Activated naive CD4-positive, alpha-beta T cell (primary cell): ENCODE results near the gene SBNO2.

Source experiments
- DNase-seq, 4 experiments: peaks; one replicate each; lab custom pipeline; 2025; lab: John Stamatoyannopoulos, UW

SBNO2 gene

DNA sequence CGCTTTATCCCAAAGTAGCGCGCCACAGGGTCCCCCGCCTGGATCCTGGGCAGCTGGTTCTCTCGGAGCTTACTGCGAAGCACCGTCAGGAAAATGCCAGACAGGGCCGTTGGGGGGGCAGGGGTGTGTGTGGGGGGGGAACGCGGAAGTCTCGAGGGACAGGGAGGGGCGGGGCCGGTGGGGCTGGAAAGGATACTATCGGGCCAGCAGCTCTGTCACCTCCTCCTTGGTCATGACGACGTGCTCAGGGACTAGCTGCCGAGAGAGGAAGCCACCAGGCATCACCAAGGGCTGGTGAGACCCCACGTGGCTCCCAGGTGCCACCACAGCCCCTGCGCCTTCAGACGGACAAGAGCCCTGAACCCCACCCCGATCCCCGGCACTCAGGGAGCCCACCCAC, 84.2 kb downstream of the SBNO2 start:
- DNase-seq: no peak

DNA sequence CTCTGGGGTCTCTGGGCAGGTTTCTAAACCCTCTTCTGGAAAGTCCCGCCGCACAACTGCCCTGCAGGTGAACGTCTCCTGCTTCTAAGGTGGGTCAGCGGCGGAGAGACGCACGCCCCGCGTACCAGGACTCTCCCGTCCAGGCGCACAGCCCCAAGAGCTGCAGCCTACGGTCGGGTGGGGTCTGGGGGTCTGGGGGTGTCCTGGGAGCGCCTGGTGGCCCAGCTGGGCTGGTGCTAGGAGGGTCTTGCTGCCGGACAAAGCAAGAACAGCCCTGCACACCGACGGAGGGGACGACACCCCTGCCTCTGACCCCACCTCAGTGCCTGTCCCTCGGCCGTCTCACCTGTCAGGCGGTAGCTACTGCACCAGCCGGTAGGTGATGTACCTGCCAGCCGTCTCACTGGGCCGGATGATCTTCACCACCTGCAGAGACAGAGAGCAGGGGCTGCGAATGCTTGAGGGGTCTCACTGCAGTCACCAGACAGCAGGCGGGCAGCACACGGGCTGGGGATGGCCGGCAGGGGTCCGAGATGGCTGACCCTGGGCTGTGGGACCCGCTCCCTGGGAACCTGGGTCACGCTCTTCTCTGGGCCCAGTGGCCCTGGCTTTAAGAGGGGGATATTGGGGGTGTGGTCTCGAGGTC, 84.8 kb downstream of the SBNO2 start:
- DNase-seq: no peak

DNA sequence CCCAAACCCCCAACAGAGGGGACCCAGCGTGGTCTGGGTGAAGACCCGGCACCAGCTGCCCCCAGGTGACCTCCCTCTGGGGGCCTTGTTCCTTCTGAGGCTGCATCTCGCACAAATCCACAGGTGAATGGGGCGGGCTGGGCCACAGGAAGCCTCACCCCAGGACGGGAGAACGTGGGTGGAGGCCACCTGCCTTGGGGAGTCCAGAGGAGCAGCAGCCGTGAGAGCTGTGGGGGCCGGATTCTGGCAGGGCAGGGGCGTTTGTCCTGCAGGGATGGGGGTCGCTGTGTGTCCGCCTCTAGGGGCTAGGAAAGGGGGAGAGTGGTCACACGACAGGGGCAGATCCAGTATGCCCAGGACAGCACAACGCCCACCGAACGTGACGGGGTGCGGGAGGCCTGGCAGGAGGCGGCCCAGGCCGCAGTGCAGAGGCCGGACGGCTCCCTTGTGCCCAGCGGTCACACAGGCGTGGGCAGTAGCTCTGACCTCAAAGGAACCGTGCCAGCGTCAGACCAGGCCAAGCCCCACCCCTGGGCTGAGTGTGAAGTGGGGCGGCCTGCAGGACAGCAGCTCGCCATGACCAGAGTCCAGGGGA, 85.6 kb downstream of the SBNO2 start:
- DNase-seq: peak in 1 of 4 experiments; percentile 44

DNA sequence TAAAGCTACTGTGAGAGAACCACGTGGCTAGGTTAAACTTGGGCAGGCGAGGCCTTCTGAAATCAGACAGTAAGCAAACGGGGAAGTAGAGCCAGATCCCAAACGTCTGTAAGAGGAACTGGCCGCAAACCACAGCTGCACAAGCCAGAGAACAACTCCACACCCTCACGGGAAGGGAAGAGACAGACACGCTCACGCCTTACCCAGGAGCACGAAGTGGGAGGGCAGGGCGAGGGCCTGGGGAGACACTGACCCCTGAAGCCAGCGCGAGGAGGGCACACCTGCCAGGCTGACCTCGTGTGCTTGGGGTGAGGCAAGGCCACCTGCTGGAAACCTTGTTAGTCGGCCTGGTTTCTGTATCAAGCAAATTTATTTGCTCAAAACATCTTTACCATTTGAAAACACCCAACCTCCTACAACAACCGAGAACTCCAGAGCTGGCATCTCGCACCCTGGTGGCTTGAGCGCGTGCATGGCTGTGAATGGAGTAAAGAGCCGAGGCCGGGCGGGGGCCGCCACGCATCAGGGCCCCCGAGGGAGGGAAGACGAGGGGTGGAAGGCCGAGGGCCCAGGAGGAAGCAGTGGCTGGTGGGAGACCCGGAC, 86.2 kb downstream of the SBNO2 start:
- DNase-seq: peak in 2 of 4 experiments; percentile 31 to 52

DNA sequence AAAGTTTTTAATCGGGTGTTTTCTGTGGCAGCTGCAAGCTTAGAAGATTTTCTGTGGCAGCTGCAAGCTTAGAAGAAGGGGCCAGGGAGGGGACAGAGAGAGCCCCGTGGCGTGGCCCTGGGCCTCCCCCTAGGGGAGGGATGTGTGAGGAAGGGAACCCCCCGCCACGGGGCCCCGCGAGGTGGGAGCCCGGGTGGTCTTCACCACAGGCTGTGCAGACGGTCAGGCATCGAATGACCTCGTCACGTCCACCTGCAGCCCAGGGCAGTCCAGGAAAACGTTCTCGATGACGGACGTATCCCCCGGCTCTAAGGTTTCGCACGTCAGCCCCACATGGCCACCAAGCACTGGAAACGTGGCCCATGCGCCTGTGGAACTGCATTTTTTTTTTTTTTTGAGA, 87.5 kb downstream of the SBNO2 start:
- DNase-seq: no peak

DNA sequence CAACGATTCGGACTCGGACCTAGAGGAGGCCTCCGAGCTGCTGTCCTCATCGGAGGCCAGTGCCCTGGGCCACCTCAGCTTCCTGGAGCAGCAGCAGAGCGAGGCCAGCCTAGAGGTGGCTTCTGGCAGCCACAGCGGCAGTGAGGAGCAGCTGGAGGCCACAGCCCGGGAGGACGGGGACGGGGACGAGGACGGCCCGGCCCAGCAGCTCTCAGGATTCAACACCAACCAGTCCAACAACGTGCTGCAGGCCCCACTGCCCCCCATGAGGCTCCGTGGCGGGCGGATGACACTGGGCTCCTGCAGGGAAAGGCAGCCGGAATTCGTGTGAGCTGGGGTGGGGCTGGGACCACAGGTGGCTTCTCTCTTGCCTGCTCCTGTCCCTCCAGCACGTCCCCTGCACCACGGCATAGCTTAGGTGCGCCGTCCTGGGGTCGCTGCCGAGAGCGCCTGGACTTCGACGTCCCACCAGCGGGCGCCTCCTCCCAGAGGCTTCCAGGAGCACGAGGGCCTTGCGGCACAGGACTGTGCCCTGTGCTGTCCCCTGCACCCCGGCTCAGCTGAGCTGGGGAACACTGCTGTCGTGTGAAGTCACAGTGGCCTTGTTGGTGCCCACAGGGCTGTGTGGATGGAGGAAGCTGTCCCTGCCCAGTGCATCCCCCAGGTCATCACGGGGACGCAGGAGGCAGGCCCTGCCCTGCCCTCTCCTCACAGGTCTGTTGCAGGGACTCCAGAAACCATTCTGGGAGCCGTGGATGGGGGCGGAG, 88.2 kb downstream of the SBNO2 start:
- no peak for DNase-seq

DNA sequence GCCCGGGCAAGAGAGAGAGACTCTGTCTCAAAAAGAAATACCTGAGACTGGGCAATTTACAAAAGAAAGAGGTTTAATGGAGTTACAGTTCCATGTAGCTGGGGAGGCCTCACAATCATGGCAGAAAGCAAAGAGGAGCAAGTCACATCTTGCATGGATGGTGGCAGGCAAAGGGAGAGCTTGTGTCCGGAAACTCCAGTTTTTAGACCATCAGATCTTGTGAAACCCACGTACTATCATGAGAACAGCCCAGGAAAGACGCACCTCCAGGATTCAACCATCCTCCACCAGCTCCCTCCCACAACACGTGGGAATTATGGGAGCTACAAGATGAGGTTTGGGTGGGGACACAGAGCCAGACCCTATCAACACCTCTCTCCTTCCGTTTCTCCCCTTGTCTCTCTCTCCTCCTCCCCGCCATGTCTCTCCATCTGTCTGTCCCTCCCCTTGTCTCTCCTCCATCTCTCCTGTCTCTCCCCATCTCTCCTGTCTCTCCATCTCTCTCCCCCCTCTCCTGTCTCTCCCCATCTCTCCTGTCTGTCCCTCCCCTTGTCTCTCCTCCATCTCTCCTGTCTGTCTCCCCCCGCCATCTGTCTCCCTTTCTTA, 88.9 kb downstream of the SBNO2 start:
- DNase-seq: no peak

DNA sequence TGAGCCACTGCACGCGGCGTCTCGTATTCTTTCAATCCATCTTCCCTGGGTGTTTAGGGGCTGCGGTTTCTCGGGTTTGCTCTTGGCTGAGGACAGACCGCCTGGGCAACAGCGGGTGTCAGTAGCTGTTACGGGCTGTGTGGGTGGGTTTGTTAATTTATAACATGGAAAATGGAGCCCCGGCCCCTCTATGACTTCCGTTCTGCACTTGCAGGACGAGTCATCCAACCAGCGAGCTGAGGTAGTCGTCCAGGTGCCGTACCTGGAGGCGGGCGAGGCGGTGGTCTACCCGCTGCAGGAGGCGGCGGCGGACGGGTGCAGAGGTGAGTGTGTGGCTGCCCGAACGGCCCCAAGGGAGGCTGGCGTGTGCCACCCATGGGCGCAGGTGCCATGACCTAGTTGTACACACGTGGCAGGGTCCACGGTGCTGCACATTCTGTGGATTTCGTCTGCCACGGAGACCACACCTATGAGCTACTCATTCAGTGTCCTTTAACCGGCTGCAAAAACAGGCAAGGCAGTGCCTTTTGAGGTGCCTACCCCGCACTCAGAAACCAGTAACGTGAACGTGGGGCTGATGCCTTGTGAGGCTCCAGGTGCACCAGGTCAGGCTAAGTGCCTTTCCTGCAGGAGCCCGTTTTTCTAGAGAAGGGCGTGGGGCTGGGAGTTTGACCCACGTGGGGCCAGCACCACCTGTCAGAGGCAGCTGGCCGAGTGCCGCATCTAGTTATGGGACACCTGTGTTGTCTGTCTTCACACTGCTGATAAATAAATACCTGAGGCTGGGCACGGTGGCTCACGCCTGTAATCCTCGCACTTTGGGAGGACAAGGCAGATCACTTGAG, 89.8 kb downstream of the SBNO2 start:
- DNase-seq: no peak

DNA sequence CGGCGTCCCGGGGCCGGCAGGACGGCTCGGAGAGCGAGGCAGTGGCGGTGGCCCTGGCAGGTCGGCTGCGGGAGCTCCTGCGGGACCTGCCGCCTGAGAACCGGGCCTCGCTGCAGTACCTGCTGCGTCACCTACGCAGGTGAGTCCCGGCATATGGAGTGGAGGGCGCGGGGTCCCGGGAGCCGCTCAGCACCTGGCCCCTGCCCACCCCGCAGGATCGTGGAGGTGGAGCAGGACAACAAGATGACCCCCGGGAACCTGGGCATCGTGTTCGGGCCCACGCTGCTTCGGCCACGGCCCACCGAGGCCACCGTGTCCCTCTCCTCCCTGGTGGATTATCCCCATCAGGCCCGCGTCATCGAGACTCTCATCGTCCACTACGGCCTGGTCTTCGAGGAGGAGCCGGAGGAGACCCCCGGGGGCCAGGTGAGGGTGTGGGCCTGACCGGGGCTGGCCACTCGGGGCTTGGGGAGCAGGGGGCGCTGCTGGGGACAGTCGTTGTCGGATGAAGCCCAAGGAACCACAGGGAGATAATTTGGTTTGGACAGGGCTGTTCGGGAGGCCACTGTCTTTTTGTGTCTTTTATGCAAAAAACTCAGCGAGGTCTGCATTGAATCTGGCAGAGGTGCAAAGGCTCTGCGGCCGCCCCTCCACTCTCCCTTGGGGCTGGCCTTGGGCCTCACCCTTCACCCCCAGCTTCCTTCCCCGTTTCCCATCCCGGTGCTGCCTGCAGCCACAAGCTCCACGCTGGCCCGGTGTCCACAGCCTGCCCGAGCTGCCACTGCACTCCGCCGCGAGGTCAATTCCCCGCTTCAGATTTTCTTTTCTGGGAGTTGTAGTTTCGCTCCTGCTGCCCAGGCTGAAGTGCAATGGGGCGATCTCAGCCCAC, 90.9 kb downstream of the SBNO2 start:
- no peak for DNase-seq

DNA sequence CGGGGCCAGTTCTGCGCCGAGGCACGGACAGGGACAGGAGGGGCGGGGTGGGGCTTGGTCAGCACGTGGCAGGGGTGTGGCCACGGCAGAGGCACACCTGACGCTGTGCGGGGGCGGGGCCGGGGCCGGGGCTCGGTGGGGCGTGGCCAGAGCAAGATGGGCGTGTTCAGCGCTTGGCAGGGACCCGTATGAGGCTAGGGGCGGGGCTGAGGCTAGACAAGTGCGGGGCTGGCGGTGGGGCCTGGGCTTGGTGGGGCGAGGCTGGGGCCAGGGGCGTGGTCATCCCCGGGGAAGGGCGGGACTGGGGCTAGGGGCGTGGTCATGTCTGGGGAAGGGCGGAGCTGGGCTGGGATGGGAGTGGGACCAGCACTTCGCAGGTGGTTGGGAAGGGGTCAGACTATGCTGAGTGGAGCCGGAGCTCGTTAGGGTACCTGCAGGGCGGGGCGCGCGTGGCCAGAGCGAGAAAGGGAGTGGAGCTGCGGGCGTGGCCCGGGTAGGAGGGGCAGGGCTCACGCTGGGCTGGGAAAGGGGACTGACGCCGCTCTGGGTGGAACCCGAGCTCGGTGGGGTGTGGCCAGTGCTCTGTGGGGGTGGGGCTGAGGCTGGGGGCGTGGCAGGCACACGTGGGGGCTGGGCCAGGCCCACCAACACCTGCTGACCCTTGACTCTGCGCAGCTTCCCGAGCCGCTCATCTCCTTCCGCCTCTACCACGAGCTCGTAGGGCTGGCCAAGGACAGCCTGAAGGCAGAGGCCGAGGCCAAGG, 91.7 kb downstream of the SBNO2 start:
- DNase-seq: peak; percentile 43 to 83 (median 66)

DNA sequence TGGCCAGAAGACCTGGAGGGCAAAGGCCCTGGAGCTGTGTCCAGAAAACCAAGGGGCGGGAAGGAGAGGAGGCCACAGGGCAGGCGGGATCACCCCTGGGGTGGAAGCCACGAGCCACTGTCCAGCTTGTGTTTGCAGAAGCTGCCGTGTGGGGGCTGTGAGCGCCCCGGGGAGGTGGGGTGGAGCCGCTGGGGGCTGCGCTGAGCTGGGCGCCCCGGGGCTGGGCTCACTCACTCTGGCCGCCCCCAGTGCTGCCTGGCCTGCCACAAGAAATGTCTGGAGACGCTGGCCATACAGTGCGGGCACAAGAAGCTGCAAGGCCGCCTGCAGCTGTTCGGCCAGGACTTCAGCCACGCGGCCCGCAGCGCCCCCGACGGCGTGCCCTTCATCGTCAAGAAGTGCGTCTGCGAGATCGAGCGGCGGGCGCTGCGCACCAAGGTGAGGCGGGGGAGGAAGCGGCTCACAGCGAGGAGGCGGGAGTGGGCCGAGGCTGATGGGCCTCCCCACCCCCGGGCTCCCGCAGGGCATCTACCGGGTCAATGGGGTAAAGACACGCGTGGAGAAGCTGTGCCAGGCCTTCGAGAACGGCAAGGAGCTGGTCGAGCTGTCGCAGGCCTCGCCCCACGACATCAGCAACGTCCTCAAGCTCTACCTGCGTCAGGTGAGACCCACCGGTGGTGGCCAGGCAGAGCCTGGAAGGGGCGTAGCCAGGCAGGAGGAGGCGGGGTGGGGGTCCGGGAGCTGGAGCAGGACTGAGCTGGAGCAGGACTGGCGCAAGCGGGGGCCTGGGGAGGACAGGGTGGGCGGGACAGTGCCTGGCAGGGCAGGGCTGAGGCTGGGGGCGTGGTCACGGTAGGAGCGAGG, 92.5 kb downstream of the SBNO2 start:
- no peak for DNase-seq

DNA sequence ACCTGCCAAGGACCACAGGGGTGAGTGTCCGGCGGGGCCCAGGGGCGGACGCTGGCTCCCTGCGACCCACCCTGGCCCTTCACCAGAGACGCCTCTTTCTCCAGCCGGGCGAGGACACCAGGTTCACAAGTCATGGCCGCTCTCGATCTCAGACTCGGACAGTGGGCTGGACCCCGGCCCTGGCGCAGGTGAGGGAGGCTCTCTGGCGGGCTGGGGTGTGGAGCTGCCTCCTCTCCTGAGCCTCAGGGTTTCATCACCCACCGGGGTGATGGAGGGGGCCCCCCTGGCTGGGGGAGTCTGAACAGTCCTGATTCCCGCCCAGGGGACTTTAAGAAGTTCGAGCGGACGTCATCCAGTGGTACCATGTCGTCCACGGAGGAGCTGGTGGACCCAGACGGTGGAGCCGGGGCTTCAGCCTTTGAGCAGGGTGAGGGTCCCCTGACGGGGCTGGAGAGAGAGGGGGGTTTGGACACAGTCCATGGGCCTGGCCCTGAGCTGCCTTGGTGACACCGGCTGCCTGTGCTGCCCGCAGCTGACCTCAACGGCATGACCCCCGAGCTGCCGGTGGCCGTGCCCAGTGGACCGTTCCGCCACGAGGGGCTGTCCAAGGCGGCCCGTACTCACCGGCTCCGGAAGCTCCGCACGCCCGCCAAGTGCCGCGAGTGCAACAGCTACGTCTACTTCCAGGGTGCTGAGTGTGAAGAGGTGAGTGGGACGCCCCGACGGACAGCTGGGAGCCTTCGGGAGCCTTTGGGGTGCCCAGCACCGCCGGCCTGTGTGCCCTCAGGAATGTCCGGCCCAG, 93.5 kb downstream of the SBNO2 start:
- no peak for DNase-seq

DNA sequence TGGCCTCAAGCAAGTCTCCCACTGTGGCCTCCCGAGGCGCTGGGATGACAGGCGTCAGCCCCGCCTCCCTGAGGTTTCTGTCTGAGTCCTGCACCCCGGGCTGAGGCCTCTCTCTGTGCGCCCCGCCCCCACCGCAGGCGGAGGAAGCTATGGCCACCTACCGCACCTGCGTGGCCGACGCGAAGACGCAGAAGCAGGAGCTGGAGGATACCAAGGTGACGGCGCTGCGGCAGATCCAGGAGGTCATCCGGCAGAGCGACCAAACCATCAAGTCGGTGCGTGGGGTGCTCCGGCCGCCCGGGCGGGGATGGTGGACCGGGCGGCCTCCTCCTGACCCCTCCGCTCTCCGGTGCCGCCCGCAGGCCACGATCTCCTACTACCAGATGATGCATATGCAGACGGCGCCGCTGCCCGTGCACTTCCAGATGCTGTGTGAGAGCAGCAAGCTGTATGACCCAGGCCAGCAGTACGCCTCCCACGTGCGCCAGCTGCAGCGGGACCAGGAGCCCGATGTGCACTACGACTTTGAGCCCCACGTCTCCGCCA, 94.4 kb downstream of the SBNO2 start:
- peak in 2 of 4 experiments; percentile 26 to 53 for DNase-seq

DNA sequence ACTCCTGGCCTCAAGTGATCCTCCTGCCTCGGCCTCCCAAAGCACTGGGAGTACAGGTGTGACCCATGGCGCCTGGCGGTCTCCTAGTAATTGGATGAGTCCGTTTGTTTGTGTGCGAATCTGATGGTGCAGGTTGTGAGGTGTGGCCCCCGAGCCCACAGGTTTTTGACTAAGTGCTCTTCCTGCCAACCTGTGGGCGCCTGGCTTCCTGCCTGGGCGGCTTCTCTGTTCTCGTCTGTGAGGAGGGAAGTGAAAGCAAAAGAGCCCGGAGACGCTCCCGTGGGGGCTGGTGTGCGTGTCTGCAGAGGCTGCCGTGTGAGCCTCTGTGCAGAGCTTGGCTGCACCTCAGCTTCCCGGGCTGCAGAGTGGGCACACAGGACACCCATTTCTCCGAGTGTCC, 97.1 kb downstream of the SBNO2 start:
- DNase-seq: peak; percentile 64 to 88 (median 76)

DNA sequence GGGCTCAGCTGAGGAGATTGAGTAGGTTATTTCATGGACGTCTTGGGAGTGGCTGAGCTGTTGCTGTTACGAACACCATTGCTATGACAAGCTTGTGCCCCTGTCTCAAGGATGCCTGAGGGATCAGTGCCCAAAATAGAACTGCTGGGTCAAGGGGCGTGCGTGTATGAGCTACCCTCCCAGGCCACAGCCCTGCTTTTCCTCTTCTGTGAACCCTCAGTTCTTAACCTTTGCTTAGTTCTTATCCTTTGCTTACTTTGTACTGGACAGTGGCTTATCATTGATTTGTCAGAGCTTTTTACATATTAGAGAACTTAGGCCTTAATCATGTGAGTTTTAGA, 98.1 kb downstream of the SBNO2 start:
- DNase-seq: no peak

DNA sequence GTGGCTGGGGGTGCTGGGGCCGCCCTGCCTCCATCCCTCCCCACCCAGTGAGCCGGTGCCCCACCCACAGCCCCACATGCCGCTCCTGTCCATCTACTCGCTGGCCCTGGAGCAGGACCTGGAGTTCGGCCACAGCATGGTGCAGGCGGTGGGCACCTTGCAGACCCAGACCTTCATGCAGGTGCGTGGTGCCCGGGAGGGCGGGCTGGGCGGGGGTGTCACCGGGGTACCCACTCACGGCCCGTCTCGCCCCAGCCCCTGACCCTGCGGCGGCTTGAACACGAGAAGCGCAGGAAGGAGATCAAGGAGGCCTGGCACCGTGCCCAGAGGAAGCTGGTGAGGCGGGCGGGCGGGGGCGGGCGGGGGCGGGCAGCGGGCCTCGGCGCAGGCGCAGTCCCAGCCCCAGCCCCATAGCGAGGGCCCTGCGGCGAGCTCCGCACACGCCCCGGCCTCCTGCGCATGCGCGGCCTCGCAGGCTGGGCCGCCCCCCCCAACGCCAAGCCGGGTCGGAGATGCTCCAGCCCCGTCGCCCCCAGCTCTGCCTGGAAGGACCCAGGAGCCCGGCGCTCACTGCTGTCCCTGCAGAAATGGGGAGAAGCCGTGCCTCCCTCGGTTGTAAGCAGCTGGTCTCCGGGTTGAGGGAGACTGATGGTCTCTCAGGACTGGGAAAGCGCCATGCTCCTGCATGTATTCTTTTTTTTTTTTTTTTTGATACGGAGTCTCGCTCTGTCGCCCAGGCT, 99.4 kb downstream of the SBNO2 start:
- DNase-seq: peak; percentile 60 to 98 (median 84)

DNA sequence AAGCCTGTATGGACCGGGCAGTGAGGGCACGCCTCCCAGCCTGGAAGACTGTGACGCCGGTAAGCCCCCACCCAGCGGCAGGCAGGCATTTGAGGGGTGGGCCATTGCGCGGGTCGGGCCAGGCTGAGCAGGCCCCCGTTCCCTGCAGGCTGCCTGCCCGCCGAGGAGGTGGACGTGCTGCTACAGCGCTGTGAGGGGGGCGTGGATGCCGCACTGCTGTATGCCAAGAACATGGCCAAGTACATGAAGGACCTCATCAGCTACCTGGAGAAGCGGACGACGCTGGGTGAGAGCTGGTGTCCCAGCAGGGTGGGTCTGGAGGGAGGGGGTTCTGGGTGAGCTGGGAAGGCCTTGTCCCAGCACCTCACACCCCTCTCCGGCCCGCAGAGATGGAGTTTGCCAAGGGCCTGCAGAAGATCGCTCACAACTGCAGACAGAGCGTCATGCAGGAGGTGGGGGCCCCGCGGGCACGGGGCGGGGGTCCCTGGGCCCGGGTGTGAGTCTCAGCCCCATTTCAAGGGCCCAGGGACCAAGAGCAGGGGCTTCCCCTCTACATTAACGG, 100.0 kb downstream of the SBNO2 start:
- DNase-seq: no peak
